GM13976 (cell line): Measurements from ENCODE around the gene NCLN.

Experiments
- DNase-seq: peaks from one replicate; pipeline ENCODE4 v3.0.0; 2012; ENCODE audit warnings: low spot score
- in situ Hi-C: fragments of 300-500 bp; cut with MboI; formaldehyde crosslinking; loops from one replicate; pipeline ENCODE4 v1.12.0; 2022; ENCODE audit warnings: low sequenced_read_pairs, mixed read lengths, inconsistent platforms; ENCODE audit not compliant: unreplicated experiment
- TF ChIP-seq, protein P1 (sequence below): IDR thresholded peaks from 2 replicates; pipeline ENCODE4 v1.5.1; 2012; ENCODE audit warnings: borderline replicate concordance, mild to moderate bottlenecking; ENCODE audit not compliant: insufficient read depth; ENCODE audit errors: extremely low read depth, missing control alignments, control extremely low read depth

The NCLN gene

DNA sequence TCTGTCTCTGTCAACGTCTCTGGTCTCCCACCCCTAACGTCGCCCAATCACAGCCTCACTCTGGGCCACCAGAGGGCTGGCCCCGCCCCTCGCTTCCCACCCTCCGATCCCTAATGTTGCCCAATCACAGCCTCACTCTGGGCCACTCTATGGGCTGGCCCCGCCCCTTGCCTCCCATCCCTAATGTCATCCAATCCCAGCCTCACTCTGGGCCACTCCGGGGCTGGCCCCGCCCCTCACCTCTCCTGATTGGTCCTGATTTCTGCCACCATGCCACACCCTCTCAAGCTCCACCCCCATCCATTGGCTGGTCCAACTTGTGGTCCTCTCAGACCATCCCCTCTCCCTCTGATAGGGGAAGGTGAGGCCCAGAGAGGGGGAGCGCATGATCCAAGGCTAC lies 63.7 kb downstream of the NCLN start:
- in situ Hi-C loops: no loop called here
- DNase-seq: no peak
- TF ChIP-seq, protein P1, sequence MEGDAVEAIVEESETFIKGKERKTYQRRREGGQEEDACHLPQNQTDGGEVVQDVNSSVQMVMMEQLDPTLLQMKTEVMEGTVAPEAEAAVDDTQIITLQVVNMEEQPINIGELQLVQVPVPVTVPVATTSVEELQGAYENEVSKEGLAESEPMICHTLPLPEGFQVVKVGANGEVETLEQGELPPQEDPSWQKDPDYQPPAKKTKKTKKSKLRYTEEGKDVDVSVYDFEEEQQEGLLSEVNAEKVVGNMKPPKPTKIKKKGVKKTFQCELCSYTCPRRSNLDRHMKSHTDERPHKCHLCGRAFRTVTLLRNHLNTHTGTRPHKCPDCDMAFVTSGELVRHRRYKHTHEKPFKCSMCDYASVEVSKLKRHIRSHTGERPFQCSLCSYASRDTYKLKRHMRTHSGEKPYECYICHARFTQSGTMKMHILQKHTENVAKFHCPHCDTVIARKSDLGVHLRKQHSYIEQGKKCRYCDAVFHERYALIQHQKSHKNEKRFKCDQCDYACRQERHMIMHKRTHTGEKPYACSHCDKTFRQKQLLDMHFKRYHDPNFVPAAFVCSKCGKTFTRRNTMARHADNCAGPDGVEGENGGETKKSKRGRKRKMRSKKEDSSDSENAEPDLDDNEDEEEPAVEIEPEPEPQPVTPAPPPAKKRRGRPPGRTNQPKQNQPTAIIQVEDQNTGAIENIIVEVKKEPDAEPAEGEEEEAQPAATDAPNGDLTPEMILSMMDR: no peak

DNA sequence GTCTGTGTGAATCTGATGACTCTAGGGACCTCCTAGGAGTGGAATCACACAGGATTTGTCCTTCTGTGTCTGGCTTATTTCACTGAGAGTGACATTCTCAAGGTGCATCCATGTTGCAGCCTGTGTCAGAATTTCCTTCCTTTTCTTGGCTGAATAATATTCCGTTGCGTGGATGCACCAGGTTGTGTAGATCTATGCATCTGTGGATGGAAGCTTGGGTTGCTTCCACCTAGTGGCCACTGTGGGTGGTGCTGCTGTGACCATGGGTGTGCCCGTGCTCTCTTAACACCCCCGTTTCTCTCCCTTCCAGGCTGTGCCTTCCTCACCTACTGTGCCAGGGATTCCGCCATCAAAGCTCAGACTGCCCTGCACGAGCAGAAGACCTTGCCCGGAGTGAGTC lies 64.9 kb downstream of the NCLN start:
- DNase-seq: peak; percentile 70
- TF ChIP-seq, protein P1: peak; percentile 48
- in situ Hi-C loops: no loop called here

DNA sequence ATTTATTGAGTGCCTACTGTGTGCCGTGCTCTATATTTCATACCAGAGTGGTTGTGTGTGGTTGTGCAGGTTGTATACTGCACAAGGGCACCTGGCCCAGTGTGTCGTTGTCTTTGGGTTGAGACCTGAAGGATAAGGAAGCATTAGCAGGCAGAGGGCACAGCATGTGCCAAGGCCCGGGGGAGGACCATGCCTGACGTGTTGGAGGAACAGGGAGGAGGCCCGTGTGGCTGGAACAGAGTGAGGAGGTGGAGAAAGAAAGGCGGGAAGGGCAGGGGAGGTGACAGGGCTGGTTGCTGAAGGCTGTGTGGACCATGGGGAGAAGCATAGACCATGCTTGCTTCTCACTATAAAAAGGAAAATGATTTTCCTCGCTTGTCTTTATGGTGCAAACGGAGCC lies 65.5 kb downstream of the NCLN start:
- DNase-seq: no peak
- TF ChIP-seq, protein P1: no peak
- in situ Hi-C loops: no loop called here

DNA sequence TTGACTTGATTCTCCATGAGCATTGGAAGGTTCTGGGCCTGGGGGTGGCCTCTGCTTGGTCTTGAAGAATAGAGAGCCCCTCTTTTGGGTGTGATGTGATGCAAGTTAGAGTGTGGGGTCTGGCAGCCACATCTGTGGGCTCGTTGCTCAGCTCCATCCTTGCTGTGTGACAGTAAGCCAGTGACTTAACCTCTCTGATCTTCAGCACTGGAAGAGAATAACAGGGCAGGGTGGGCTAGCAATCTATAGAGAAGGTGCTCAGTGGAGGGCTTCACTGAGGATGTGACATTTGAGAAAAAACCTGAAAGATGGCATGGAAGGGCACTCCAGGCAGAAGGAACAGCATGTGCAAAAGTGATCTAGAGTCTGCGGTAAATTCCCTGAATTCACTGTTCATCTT lies 66.9 kb downstream of the NCLN start:
- no peak for DNase-seq
- in situ Hi-C loops: no loop called here
- TF ChIP-seq, protein P1: no peak

DNA sequence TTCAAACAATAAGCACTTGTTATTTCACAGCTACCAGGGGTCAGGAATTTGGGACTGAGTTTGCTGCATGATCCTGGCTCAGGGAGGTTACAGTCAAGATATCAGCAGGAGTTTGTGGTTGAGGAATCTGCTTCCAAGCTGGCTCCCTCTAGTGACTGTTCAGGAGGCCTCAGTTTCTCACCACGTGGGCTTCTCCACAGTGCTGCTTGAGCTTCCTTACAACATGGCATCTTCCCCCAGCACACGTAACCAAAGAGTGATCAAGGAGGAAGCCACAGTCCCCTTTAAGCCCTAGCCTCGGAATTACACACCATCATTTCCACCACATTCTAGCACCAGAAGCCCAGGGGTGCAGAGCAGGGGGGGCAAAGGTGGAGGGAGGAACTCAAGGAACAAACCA lies 67.5 kb downstream of the NCLN start:
- TF ChIP-seq, protein P1: no peak
- in situ Hi-C loops: no loop called here
- DNase-seq: no peak

DNA sequence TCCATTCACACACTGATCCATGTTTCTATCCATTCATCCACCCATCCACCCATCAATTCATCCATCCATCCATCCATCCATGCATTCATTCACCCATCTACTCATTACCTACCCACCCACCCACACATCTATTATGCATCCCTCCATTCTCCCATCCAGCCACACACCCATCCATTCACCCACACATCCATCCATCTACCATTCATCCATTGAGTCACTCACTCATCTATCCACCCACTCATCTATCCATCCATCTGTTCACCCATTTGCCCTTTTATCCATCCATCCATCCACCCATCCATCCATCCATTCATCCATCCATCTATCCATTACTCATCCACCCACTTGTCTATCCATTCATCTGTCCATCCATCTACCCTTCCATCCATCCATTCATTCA lies 68.8 kb downstream of the NCLN start:
- in situ Hi-C loops: no loop called here
- TF ChIP-seq, protein P1: no peak
- DNase-seq: no peak

DNA sequence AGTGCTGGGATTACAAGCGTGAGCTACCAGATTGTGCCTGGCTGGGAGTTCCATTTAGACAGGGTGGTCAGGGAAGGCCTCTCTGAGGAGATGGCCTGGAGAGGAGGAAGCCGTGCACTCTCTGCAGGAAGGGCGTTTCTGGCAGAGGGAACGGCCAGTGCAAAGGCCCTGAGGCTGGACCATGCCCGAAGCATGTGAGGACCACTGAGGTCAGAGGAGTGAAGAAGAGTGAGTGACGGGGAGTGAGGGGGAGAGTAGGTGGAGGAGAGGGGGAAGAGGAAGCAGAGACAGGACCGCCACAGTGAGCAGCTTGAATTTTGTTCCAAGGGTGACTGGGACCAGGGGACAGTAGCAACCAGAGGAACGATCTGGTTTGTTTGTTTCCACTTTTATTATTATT lies 71.3 kb downstream of the NCLN start:
- no peak for DNase-seq
- in situ Hi-C loops: no loop called here
- TF ChIP-seq, protein P1: no peak
